Neural cell (in vitro differentiated cells): ENCODE data around the gene NECTIN2.

Experiments used
- EZH2 ChIP-seq: fragments of 200-600, 300-800 bp; shearing (Covaris generic), sonication (generic); IDR thresholded peaks from 2 replicates; pipeline ENCODE4 v1.6.1; 2014; ENCODE audit warnings: antibody characterized with exemption, low read length, borderline replicate concordance, mild to moderate bottlenecking; ENCODE audit not compliant: insufficient read depth, poor library complexity, severe bottlenecking
- MXI1 ChIP-seq: fragments of 450-650 bp; conservative IDR thresholded peaks from 2 replicates; pipeline ENCODE4 v1.6.1; 2014; ENCODE audit warnings: antibody characterized with exemption, mild to moderate bottlenecking; ENCODE audit not compliant: poor library complexity, severe bottlenecking
- POLR2AphosphoS5 ChIP-seq: IDR thresholded peaks from 2 replicates; pipeline ENCODE4 v1.6.1; 2012
- RAD21 ChIP-seq: fragments of 450-650 bp; conservative IDR thresholded peaks from 2 replicates; pipeline ENCODE4 v1.6.1; 2014; ENCODE audit warnings: antibody characterized with exemption, mild to moderate bottlenecking, moderate library complexity
- SMC3 ChIP-seq: fragments of 450-650 bp; conservative IDR thresholded peaks from 2 replicates; pipeline ENCODE4 v1.6.1; 2014; ENCODE audit warnings: antibody characterized with exemption, mild to moderate bottlenecking, moderate library complexity; ENCODE audit not compliant: poor library complexity
- TAF1 ChIP-seq: IDR thresholded peaks from 2 replicates; pipeline ENCODE4 v1.6.1; 2012; ENCODE audit warnings: low read depth
- TF ChIP-seq, protein P1 (sequence below): fragments of 450-650 bp; IDR thresholded peaks from 2 replicates; pipeline ENCODE4 v1.5.1; 2014; ENCODE audit warnings: antibody characterized with exemption, mild to moderate bottlenecking, moderate library complexity; ENCODE audit not compliant: poor library complexity, severe bottlenecking
- TF ChIP-seq, protein P2 (sequence below): IDR thresholded peaks from 2 replicates; pipeline ENCODE4 v1.6.1; 2012; ENCODE audit warnings: borderline replicate concordance

DNA sequence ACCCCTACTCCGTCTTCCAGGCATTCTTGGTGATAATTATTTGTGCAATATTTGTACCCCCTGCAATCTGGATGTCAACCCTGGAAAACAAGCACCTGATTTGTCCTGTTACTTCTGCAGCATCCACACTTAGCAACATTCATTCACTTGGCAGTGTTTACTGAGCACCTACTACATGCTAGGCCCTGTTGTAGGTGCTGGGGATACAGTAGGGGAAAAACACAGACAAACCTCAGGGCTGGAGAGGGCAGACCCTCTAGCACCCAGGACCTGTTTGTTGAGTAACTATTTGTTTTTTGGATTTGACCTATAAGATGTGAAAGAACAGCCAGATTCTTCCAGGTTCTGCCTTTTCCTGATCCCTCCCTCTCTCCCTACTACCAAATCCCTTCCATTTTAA lies 9.5 kb downstream of the NECTIN2 start:
- TF ChIP-seq POLR2AphosphoS5: no peak
- TF ChIP-seq, protein P1, sequence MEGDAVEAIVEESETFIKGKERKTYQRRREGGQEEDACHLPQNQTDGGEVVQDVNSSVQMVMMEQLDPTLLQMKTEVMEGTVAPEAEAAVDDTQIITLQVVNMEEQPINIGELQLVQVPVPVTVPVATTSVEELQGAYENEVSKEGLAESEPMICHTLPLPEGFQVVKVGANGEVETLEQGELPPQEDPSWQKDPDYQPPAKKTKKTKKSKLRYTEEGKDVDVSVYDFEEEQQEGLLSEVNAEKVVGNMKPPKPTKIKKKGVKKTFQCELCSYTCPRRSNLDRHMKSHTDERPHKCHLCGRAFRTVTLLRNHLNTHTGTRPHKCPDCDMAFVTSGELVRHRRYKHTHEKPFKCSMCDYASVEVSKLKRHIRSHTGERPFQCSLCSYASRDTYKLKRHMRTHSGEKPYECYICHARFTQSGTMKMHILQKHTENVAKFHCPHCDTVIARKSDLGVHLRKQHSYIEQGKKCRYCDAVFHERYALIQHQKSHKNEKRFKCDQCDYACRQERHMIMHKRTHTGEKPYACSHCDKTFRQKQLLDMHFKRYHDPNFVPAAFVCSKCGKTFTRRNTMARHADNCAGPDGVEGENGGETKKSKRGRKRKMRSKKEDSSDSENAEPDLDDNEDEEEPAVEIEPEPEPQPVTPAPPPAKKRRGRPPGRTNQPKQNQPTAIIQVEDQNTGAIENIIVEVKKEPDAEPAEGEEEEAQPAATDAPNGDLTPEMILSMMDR: no peak
- no peak for TF ChIP-seq RAD21
- TF ChIP-seq EZH2: no peak
- TF ChIP-seq TAF1: no peak
- TF ChIP-seq, protein P2, sequence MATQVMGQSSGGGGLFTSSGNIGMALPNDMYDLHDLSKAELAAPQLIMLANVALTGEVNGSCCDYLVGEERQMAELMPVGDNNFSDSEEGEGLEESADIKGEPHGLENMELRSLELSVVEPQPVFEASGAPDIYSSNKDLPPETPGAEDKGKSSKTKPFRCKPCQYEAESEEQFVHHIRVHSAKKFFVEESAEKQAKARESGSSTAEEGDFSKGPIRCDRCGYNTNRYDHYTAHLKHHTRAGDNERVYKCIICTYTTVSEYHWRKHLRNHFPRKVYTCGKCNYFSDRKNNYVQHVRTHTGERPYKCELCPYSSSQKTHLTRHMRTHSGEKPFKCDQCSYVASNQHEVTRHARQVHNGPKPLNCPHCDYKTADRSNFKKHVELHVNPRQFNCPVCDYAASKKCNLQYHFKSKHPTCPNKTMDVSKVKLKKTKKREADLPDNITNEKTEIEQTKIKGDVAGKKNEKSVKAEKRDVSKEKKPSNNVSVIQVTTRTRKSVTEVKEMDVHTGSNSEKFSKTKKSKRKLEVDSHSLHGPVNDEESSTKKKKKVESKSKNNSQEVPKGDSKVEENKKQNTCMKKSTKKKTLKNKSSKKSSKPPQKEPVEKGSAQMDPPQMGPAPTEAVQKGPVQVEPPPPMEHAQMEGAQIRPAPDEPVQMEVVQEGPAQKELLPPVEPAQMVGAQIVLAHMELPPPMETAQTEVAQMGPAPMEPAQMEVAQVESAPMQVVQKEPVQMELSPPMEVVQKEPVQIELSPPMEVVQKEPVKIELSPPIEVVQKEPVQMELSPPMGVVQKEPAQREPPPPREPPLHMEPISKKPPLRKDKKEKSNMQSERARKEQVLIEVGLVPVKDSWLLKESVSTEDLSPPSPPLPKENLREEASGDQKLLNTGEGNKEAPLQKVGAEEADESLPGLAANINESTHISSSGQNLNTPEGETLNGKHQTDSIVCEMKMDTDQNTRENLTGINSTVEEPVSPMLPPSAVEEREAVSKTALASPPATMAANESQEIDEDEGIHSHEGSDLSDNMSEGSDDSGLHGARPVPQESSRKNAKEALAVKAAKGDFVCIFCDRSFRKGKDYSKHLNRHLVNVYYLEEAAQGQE: no peak
- no peak for TF ChIP-seq MXI1
- no peak for TF ChIP-seq SMC3
